ENCODE results near the gene RAD51AP1.

DNA sequence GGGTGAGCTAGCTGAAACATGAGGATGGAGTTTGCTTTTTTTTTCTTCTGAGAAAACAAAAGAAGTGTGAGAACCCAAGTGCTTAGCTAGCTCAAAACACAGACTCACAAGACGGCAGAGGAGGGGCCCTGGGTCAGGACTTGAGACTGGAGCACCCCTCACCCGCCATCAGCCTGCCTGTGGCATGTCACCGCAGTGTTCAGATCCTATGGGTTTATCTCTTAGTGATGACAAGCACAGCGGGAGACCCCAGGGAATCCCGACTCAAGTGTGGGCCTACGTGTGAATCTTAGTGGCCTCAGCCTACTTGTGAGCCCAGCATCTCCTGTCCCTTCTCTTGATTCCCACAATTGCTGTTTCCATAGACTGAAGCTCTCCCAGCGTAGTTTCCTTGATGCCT is 46.2 kb downstream of the RAD51AP1 start:
- TF ChIP-seq, protein P1, sequence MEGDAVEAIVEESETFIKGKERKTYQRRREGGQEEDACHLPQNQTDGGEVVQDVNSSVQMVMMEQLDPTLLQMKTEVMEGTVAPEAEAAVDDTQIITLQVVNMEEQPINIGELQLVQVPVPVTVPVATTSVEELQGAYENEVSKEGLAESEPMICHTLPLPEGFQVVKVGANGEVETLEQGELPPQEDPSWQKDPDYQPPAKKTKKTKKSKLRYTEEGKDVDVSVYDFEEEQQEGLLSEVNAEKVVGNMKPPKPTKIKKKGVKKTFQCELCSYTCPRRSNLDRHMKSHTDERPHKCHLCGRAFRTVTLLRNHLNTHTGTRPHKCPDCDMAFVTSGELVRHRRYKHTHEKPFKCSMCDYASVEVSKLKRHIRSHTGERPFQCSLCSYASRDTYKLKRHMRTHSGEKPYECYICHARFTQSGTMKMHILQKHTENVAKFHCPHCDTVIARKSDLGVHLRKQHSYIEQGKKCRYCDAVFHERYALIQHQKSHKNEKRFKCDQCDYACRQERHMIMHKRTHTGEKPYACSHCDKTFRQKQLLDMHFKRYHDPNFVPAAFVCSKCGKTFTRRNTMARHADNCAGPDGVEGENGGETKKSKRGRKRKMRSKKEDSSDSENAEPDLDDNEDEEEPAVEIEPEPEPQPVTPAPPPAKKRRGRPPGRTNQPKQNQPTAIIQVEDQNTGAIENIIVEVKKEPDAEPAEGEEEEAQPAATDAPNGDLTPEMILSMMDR (IDR thresholded peaks at IDR 0.05 in 4 of 5, conservative IDR thresholded peaks at IDR 0.05 in 1 of 5), result no peak
- no peak for TF ChIP-seq POLR2A (IDR thresholded peaks at IDR 0.05)

Measured in gastrocnemius medialis (tissue), 4 donors.